Astrocyte (in vitro differentiated cells and primary cell): ENCODE measurements around the gene NUDT5.

ENCODE experiments used
- CTCF ChIP-seq: IDR thresholded peaks from 2 replicates; pipeline ENCODE4 v1.5.1; 2011; ENCODE audit warnings: low read depth, mild to moderate bottlenecking, inconsistent platforms, low read length, moderate library complexity; ENCODE audit not compliant: insufficient read depth
- EZH2 ChIP-seq: IDR thresholded peaks from 2 replicates; pipeline ENCODE4 v1.6.1; 2012; ENCODE audit warnings: mild to moderate bottlenecking, low read length, inconsistent platforms; ENCODE audit not compliant: insufficient read depth

GRCh38 chr10:12177642-12178041 lies 18.0 kb downstream of the NUDT5 start:
- TF ChIP-seq CTCF: no peak
- no peak for TF ChIP-seq EZH2
